Uterus (tissue), 4 donors: ENCODE data around the gene ARAP3. TPM values are rescaled to one million over a fixed set of nuclear protein-coding genes. Genes with fewer than 3 reads are reported as not detected.

Experiments used
- DNase-seq, 2 donors: peaks; one replicate each; pipeline ENCODE4 v3.0.0-alpha.2; 2019 to 2020
- H3K27ac ChIP-seq, 2 donors: fragments of 200-600 bp; sonication (generic); 1 replicate in 1 of 2; 2 replicates in 1 of 2; pipeline ENCODE4 v1.5.1; 2016 to 2018
- H3K27me3 ChIP-seq, 2 donors: fragments of 200-600 bp; sonication (generic); one replicate each; pipeline ENCODE4 v1.5.1; 2018 to 2019; ENCODE audit warnings: control low read depth in 1 of 2
- H3K36me3 ChIP-seq, 2 donors: fragments of 200-600 bp; sonication (generic); one replicate each; pipeline ENCODE4 v1.5.1; 2019; ENCODE audit warnings: control low read depth in 1 of 2
- H3K4me1 ChIP-seq, 2 donors: fragments of 200-600 bp; sonication (generic); one replicate each; pipeline ENCODE4 v1.5.1; 2018 to 2019; ENCODE audit warnings: control low read depth in 1 of 2
- H3K4me3 ChIP-seq, 2 donors: fragments of 200-600 bp; sonication (generic); 1 replicate in 1 of 2; 2 replicates in 1 of 2; pipeline ENCODE4 v1.5.1; 2018 to 2019; ENCODE audit warnings: mild to moderate bottlenecking in 1 of 2
- H3K9me3 ChIP-seq, 2 donors: fragments of 200-600 bp; sonication (generic); one replicate each; pipeline ENCODE4 v1.5.1; 2019; ENCODE audit warnings: control low read depth in 1 of 2
- CTCF ChIP-seq, 4 experiments: fragments of 200-600 bp in 2 of 4; fragments of 450-650 bp in 2 of 4; sonication (generic) in 2 of 4; IDR thresholded peaks; one replicate each; pipeline ENCODE4 v1.5.1; 2016 to 2019; ENCODE audit warnings: antibody characterized with exemption in 4 of 4, mild to moderate bottlenecking in 2 of 4, moderate library complexity in 1 of 4
- POLR2A ChIP-seq, 2 donors: fragments of 450-650 bp; IDR thresholded peaks; one replicate each; pipeline ENCODE4 v1.6.1; 2016; ENCODE audit warnings: antibody characterized with exemption in 2 of 2, mild to moderate bottlenecking in 1 of 2, moderate library complexity in 1 of 2
- intact Hi-C: fragments of 100-400 bp; cut with DNase I; formaldehyde crosslinking; loops from one replicate; pipeline ENCODE4 v1.15.1; 2023; ENCODE audit warnings: low total_unique reads
- total RNA-seq, 4 donors: library from RNA; depleted of rRNA in 3 of 4; stranded (reverse); fragments of >200 nt in 3 of 4; gene quantifications; one replicate each; pipeline versions ENCODE4 v1.1.0 to v1.2.4, GENCODE V29; 2014 to 2023
- donor health status: DM: yes; HTN: yes; CAD: no.

ARAP3 gene
- total RNA-seq, 4 donors from 2014 or later = 4.1 to 39.9 (median 12.5) TPM

GRCh38 chr5:141680751-141681201, 1.3 kb downstream of the ARAP3 start:
- intact Hi-C loops = no loop called here
- H3K27ac ChIP-seq = peak overlapping the region; percentile 69 to 75
- H3K36me3 ChIP-seq = no peaks in the 10 kb centered on the region
- H3K4me3 ChIP-seq = no peak overlapping the region
- no peaks in the 10 kb centered on the region for H3K27me3 ChIP-seq
- DNase-seq = peak in 1 of 2 donors; percentile 51
- TF ChIP-seq CTCF (IDR thresholded peaks at IDR 0.05) (no peak), POLR2A (IDR thresholded peaks at IDR 0.05) (no peak)
- no peaks in the 10 kb centered on the region for H3K9me3 ChIP-seq
- H3K4me1 ChIP-seq = no peaks in the 10 kb centered on the region

GRCh38 chr5:141680178-141680577, 1.9 kb downstream of the ARAP3 start:
- no peaks in the 10 kb centered on the region for H3K36me3 ChIP-seq
- DNase-seq = no peak
- no peak for TF ChIP-seq POLR2A (IDR thresholded peaks at IDR 0.05)
- TF ChIP-seq CTCF (IDR thresholded peaks at IDR 0.05) = no peak
- intact Hi-C loops = no loop called here
- H3K27ac ChIP-seq = peak overlapping the region in 1 of 2 donors; percentile 69
- H3K9me3 ChIP-seq = no peaks in the 10 kb centered on the region
- no peaks in the 10 kb centered on the region for H3K27me3 ChIP-seq
- no peaks in the 10 kb centered on the region for H3K4me1 ChIP-seq
- no peak overlapping the region for H3K4me3 ChIP-seq

- no peak for DNase-seq
- no peaks in the 10 kb centered on the region for H3K27me3 ChIP-seq
- no peak overlapping the region for H3K4me3 ChIP-seq
- no peaks in the 10 kb centered on the region for H3K36me3 ChIP-seq
- TF ChIP-seq CTCF (IDR thresholded peaks at IDR 0.05) (no peak), POLR2A (IDR thresholded peaks at IDR 0.05) (no peak)
- intact Hi-C loops = no loop called here
- H3K9me3 ChIP-seq = no peaks in the 10 kb centered on the region
- H3K27ac ChIP-seq = no peak overlapping the region
- no peaks in the 10 kb centered on the region for H3K4me1 ChIP-seq
These were observed 4.6 kb downstream of the ARAP3 start for GRCh38 chr5:141677415-141677814.

- no peak overlapping the region for H3K27ac ChIP-seq
- H3K36me3 ChIP-seq = no peaks in the 10 kb centered on the region
- no peak for DNase-seq
- intact Hi-C loops = no loop called here
- TF ChIP-seq POLR2A (IDR thresholded peaks at IDR 0.05) (no peak), CTCF (IDR thresholded peaks at IDR 0.05) (no peak)
- no peaks in the 10 kb centered on the region for H3K9me3 ChIP-seq
- H3K4me1 ChIP-seq = no peaks in the 10 kb centered on the region
- H3K4me3 ChIP-seq = no peak overlapping the region
- H3K27me3 ChIP-seq = no peaks in the 10 kb centered on the region
These were observed 6.4 kb downstream of the ARAP3 start for GRCh38 chr5:141675672-141676071.

GRCh38 chr5:141674747-141675146, 7.3 kb downstream of the ARAP3 start:
- H3K36me3 ChIP-seq = no peaks in the 10 kb centered on the region
- intact Hi-C loops = no loop called here
- H3K27me3 ChIP-seq = no peaks in the 10 kb centered on the region
- no peak overlapping the region for H3K27ac ChIP-seq
- H3K9me3 ChIP-seq = no peaks in the 10 kb centered on the region
- DNase-seq = no peak
- no peak overlapping the region for H3K4me3 ChIP-seq
- no peak for TF ChIP-seq CTCF (IDR thresholded peaks at IDR 0.05)
- H3K4me1 ChIP-seq = no peaks in the 10 kb centered on the region
